GM21528 (cell line): ENCODE measurements around the gene METAP2.
"Not testable (repeated sequence)": the region's sequence is repeated elsewhere in the genome, so short reads cannot be mapped to it uniquely, and the experiment has no call there.

ENCODE experiments used
- ATAC-seq: cut with Tn5 transposase; IDR thresholded peaks from one replicate; pipeline ENCODE4 v1.9.1; 2021; ENCODE audit warnings: mild to moderate bottlenecking, moderate library complexity; ENCODE audit not compliant: unreplicated experiment, low FRiP score

METAP2 gene

DNA sequence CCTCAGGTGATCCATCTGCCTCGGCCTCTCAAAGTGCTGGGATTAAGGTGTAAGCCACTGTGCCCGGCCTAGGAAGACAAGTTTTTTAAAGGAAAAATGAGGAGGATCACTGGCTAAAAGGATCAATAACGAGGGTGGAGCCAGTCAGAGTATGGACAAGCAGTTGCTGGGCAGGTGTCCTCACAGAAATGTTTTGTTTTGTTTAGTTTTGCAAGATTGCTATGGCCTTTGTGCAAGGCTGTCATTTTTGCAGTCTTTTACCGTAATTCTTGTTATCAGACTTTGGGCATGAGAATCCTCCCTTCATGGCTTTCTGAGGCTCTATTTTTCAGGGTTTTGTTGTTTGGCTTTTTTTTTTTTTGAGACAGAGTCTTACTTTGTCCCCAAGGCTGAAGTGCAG is 11.9 kb upstream of the METAP2 start:
- no peak for ATAC-seq

DNA sequence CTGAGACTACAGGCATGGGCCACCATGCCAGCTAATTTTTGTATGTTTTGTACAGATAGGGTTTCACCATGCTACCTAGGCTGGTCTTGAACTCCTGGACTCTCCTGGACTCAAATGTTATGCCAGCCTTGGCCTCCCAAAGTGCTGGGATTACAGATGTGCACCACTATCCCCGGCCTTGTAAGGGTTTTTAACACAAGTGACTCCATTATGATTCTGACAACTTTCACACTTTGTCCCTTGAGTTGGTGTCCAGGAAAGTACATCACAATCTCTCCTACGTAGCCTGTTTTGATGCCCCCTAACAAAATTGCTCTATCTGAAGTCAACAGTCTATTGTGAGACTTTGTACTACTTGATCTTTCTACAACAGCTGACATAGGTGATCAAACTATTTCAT is 11.4 kb upstream of the METAP2 start:
- no peak for ATAC-seq

DNA sequence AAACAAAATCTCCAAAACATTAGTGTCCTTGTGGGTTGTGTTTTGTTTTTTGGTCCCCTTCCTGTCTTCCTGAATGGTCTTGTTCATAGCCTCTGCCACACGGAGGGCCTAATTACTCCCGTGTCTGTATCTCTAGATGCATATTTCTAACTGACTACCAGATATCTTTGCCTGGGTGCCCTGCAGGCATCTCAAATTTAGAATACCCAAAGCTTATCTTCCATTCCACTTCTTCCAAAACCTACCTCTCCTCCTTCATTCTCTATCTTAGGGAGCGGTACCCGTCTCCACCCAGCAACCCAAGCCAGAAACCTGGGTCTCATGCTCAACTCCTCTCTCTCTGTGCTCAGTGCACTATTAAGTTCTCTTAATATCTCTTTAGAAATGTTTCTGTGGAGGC is 10.9 kb upstream of the METAP2 start:
- no peak for ATAC-seq

DNA sequence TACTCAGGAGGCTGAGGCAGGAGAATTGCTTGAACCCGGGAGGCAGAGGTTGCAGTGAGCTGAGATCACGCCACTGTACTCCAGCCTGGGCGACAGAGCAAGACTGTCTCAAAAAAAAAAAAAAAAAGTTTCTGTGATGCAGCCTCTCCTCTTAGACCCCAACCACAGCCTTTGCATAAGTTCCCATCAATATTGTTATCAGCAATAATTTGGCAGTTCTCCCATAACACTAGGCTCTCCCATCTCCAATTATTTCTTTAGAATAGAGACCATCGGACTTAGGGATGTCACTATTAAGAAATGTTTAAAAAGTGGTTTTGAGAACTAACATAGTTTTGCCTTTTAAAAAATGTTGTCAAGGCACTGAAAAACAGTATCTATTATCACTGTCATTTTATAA is 10.2 kb upstream of the METAP2 start:
- not testable (repeated sequence) for ATAC-seq

DNA sequence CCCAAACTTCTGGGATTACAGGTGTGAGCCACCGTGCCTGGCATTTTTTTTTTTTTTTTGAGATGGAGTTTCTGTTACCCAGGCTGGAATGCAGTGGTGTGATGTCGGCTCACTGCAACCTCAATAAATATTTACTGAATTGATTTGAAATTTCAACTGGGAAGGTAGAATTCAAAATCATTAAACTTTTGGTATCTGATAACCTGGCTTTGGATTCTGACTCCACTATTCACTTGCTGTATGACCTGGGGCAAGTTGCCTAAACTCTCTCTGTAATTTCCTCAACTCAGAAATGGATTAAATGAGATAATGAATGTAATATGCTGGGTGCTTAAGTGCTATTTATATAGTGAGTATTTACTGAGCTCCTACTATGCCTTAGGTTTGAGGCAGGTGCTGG is 8.7 kb upstream of the METAP2 start:
- no peak for ATAC-seq

DNA sequence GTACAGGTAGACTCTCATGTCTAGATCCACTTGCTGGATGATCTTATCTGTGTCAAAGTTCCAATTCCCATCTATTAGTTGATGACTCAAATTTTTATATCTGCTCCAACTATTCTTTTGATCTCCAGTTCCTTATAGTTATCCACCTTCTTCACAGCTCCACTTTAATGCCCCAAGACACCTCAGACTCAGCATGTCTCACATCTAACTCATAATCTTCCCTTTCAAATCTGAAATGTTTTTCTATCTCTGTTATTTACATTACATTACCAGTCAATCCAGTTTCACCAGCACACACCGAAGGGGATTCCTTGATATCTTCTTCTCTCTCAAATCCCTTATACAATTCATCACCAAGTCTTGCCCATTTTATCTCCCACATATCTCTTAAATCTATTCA is 3.7 kb upstream of the METAP2 start:
- ATAC-seq: no peak

DNA sequence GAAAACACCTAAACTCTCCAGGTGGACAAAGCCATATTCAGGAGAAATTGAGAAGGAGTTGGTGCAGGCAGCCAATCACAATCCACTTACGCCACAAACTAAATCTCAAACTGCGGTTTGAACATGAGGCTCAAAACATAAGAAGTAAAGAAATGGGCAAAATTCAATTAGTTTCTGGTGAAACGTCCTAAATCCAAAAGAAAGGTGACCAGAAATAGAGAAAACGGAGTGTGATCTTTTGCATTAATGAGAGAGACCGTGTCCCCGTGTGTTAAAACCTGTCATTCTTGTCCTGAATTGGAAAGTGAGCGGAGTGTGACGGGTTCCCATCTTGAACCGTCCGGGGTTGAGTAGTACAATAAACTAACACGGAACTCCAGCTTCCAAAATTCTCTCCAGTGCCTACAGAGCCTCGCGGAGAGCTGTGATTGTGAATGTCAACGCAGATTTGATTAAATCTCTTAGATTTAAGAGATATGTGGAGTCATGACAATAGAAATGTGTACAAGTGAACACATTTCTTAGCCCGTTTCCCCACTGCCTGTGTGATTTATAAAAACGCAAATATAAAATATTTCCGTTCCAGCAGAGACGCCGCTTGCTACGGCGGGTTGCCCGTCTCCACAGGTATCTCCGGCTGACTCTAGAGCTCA is 595 bp upstream of the METAP2 start:
- peak; percentile 50 for ATAC-seq

DNA sequence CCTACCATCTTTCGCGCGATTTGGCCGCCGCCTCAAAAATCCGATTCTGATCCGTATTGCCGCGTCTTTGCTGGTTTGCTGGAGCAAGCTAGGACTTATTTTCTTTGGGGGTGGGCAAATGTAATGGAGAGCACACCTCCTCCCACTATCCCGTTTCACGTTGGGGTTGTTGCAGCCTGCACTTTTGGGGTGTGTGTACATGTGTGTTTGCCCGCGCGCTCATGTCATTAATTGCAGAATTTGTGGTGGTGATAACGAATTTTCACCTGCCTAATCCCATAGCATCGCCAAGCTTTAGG is 657 bp downstream of the METAP2 start:
- no peak for ATAC-seq

DNA sequence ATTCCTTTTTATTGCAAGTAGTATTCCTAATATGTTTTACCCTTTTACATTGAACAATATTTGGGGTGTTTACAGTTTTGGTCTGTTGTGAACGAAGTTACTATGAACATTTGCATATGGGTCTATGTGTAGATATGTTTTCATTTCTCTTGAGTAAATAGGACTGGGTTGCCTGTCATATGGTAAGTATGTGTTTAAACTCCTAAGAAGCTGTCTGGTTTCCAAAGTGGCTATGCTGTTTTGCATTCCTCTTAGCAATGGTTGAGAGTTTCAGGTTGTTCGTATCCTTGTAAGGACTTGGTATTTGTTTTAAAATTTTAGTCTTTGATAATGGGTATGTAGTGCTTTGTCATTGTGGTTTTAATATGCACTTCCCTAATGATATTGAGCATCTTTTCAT is 6.3 kb downstream of the METAP2 start:
- no peak for ATAC-seq

DNA sequence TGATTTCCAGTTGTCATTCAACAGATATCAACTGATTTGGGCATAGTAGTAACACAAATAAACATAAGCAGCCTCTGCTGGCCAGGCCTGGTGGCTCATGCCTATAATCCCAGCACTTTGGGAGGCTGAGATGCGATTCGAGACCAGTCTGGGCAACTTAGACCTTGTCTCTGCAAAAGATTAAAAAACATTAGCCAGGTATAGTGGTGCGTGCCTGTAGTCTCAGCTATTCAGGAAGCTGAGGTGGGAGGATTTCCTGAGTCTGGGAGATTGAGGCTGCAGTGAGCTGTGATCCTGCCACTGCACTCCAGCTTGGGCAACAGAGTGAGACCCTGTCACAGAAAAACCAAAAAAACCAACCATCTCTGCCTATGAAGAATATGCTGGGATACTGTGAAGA is 7.1 kb downstream of the METAP2 start:
- no peak for ATAC-seq

DNA sequence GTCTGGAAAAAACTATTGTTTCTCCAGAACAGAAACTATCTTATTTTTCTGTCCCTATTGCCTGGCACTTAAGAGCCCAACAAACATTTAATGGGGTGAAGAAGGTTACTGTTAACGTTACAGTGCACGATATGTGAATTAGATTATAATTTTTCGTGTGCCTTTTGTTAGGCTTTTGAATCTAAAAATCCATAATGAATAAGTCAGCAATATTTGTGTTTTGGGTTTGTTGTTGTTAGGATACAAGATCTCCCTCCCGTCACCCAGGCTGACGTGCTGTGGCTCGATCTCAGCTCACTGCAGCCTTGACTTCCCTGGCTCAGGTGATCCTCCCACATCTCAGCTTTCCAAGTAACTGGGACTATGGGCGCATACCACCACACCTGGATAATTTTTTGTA is 7.9 kb downstream of the METAP2 start:
- no peak for ATAC-seq

DNA sequence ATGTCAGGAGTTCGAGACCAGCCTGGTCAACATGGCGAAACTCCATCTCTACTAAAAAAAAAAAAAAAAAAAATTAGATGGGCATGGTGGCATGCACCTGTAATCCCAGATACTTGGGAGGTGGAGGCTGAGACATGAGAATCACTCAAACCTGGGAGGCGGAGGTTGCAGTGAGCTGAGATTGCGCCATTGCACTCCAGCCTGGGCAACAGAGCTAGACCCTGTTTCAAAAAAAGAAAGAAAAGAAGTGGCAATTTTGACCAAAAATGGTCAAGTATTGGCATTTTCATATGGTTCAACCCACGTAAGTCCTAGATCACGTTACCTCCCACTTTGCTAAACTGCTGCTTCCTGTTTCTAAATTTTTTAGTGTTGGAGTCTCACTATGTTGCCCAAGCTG is 8.6 kb downstream of the METAP2 start:
- not testable (repeated sequence) for ATAC-seq

DNA sequence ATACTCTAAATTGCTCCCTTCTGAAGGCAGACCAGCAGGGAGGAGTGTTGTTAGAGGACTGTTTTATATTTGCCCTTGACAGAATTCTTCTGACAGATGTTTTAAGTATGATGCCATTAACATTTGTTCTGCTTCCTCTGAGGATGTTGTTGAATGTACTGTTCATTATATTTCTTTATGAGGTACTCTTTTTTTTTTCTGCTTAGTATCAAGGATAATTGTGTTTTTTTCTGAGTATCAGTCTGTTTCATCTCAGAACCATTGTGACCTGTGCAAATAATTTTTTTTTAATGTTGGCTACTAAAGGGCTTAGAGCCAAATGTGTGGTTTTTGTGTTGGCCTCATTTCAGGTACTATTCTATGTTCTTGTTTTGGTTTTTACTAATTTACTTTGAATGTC is 10.6 kb downstream of the METAP2 start:
- no peak for ATAC-seq

DNA sequence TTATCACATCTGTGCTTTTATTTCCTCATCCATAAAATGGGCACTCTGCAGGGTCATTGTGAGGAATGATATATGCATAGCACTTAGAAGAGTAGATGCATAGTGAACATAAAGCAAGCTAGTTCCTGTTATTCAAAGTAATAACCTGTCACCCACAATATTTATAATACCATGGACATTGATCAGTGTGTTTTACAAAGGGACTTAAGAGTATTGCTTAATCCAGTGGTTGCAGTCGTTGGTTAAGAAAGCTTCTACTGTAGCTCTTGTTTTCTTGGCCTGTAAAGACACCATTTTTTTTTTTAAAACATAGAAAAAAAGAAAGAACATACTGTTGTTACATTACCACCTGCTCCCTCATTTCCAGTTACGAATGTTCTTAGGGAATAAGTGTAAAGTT is 13.1 kb downstream of the METAP2 start:
- ATAC-seq: no peak

DNA sequence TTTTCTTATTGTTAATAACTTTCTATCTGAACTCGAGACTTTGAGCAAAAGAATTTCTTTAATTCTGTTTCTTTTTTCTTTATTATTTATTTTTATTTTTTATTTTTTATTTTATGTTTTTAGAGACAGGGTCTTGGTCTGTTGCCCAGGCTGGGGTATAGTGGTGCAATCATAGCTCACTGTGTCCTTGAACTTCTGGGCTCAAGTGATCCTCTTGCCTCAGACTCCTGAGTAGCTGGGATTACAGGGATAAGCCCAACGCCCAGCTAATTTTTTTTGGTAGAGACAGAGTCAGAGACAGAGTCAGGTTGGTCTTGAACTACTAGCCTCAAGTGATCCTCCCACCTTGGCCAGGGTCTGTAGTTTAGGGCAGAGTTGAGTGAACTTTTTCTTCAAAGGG is 18.5 kb downstream of the METAP2 start:
- no peak for ATAC-seq

DNA sequence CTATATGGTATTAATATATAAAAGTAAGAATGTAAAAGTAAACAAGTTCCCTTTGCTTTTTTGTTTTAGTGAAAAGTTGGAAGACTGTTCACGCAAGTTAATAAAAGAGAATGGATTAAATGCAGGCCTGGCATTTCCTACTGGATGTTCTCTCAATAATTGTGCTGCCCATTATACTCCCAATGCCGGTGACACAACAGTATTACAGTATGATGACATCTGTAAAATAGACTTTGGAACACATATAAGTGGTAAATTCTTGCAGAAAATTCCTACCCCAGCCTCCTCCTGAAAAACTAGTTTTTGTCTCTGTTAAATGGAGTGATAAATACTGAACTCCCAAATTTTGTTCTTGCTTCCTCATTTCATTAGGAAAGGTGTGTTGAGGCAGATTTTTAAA is 20.9 kb downstream of the METAP2 start:
- no peak for ATAC-seq

DNA sequence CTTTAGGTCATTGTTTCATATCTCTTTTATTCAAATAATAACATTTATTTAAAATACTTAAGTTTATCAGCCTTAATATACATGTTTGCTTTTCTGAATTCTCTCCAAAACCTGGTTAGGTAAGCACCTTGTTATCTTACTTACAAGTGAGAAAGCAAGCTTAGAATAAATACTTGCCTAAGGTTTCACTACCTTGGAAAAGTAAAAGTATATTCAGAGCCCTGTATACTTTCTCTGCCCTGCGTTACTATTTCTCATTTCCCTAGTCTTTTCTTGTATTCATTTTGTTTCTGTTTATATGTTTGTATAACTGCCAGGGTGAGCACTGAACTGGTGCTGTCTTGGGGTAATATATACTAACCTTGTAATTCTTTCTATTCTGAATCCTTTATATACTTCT is 21.5 kb downstream of the METAP2 start:
- no peak for ATAC-seq

DNA sequence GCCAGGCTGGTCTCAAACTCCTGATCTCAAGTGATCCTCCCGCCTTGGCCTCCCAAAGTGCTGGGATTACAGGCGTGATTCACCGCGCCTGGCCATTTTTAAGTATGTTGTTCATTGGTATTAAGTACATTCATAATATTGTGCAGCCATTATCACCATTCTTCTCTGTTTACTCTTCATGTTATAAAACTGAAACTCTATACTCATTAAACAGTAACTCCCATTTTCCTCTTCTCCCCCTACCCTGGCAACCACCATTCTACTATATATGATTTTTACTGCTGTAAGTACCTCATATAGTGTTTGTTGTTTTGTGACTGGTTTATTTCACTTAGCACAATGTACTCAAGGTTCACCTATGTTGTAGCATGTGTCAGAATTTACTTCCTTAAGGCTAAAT is 23.1 kb downstream of the METAP2 start:
- no peak for ATAC-seq

DNA sequence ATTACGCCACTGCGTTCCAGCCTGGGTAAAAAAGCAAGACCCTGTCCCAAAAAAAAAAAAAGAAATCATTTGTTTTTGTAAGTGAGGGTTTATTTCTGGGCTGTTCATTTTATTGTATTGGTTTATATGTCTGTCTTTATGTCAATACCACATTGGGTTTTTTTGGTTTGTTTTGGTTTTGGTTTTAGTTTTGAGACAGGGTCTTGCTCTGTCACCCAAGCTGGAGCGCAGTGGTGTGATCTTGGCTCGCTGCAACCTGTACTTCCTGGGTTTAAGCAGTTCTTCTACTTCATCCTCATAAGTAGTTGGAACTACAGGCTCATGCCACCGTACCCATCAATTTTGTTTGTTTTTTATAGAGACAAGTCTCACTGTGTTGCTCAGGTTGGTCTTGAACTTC is 25.0 kb downstream of the METAP2 start:
- no peak for ATAC-seq

DNA sequence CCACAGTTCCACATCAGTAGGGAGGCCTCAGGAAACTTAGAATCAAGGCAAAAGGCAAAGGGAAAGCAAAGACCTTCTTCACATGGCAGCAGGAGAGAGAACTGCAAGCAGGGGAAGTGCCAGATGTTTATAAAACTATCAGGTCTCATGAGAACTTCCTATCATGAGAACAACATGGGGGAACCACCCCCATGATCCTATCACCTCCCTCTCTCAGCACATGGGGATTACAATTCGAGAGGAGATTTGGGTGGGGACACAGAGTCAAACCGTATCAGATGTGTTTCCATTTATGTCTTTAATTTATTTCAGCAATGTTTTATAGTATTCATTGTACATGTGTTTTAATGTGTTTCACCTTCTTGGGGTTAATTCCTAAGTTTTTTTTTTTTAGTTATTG is 25.8 kb downstream of the METAP2 start:
- ATAC-seq: no peak

DNA sequence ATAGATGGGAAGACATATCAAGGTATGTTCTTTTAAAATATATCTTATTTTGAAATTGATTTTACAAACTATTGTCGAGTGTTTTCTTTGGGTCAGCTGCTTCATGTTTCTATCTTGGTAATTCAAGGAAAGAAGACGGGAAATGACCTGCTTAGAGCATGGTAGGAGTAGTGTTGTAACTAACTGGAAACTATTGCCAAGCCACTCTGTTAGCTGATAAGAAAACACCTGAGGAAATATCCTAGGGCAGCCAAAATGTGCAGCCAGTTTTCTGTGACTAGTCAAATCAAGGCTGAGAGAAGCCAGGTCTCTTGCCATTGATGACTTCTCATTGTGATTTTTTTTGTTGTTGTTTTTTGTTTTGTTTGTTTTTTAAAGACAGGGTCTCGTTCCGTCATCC is 30.2 kb downstream of the METAP2 start:
- no peak for ATAC-seq

DNA sequence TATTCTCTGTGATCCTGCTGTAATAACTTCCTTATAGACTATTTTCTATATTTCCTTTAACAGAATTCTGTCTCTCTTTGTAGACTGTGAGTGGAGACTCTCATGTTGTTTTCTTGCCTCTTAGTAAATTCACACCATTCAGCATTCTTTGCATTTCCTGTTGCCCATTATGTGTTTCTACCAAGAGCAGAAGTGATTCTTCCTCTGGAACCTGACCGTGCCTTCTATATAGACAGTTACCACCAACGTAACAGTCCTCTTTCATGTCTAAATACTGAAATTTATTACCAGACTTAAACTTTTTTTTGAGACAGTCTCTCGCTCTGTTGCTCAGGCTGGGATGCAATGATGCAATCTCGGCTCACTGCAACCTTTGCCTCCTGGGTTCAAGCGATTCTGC is 31.1 kb downstream of the METAP2 start:
- ATAC-seq: no peak
